ENCODE data around the gene SLMAP. TPM values are rescaled to one million over a fixed set of nuclear protein-coding genes. Genes with fewer than 3 reads are reported as not detected.

SLMAP gene
- total RNA-seq, 1 experiment from 2014 or later, result 33.5 TPM

DNA sequence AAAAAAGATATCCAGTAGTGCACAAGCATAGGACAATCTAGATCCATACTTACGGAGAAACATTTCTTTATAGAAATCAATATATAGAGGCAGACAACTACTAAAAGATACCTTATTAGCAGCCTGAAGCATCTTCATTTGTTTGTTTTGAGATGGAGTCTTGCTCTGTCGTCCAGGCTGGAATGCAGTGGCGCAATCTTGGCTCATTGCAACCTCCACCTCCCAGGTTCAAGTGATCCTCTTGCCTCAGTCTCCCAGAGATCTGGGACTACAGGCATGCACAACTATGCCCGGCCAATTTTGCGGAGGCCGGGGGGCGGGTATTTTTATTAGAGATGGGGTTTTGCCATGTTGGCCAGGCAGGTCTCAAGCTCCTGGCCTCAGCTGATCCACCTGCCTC is 18.3 kb upstream of the SLMAP start:
- Histone ChIP-seq H3K27me3 (ENCODE audit: control insufficient read depth, insufficient read depth, low read length) (no peaks in the 10 kb centered on the region), H3K4me3 (ENCODE audit: insufficient read depth, low read depth, low read length) (no peak overlapping the region), H3K36me3 (replicated peaks; ENCODE audit: control insufficient read depth, insufficient read depth, low read length) (no peaks in the 10 kb centered on the region)
- no peak for DNase-seq

GRCh38 chr3:57738391-57738790 is 17.7 kb upstream of the SLMAP start:
- Histone ChIP-seq H3K27me3 (ENCODE audit: control insufficient read depth, insufficient read depth, low read length) (no peaks in the 10 kb centered on the region), H3K36me3 (replicated peaks; ENCODE audit: control insufficient read depth, insufficient read depth, low read length) (no peaks in the 10 kb centered on the region), H3K4me3 (ENCODE audit: insufficient read depth, low read depth, low read length) (no peak overlapping the region)
- no peak for DNase-seq

DNA sequence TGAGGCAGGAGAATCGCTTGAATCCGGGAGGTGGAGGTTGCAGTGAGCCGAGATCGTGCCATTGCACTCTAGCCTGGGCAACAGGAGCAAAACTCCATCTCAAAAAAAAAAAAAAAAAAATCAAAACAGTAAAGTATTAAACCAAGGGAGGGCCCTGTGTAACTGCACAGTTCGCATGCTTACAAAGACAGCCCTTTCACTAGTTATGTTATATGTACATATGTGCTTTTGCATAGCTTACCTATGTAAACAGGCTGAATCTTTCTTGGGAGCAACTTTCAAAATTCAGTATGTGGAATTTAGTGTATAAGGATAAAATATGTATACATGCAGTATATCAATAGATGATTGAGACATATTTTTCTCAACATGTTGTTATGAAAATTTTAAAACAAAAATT is 16.1 kb upstream of the SLMAP start:
- Histone ChIP-seq H3K36me3 (replicated peaks; ENCODE audit: control insufficient read depth, insufficient read depth, low read length) (no peaks in the 10 kb centered on the region), H3K27me3 (ENCODE audit: control insufficient read depth, insufficient read depth, low read length) (no peaks in the 10 kb centered on the region), H3K4me3 (ENCODE audit: insufficient read depth, low read depth, low read length) (no peak overlapping the region)
- DNase-seq, result no peak

GRCh38 chr3:57743496-57743895 is 12.6 kb upstream of the SLMAP start:
- no peaks in the 10 kb centered on the region for H3K36me3 ChIP-seq (replicated peaks; ENCODE audit: control insufficient read depth, insufficient read depth, low read length)
- no peak for DNase-seq
- H3K27me3 ChIP-seq (ENCODE audit: control insufficient read depth, insufficient read depth, low read length), result no peaks in the 10 kb centered on the region
- no peak overlapping the region for H3K4me3 ChIP-seq (ENCODE audit: insufficient read depth, low read depth, low read length)

DNA sequence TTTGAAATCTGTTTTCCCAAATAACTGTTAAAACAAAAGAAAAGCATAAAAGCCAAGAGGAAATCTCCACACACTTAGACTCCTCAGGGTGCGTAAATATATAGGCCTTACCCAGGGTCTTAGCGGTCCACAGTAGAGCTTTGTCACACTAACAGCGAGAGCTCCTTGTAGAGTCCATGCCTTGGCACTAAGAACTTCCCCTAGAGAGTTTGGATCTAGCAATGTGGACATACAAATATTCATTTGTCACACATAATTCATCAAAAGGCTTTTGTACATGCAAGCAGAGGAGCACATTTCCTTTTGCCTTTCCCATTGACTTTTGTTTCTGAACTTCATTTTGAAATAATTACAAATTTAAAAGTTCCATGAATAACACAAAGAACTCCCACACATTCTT is 11.0 kb upstream of the SLMAP start:
- no peak for DNase-seq
- Histone ChIP-seq H3K4me3 (ENCODE audit: insufficient read depth, low read depth, low read length) (no peak overlapping the region), H3K36me3 (replicated peaks; ENCODE audit: control insufficient read depth, insufficient read depth, low read length) (no peaks in the 10 kb centered on the region), H3K27me3 (ENCODE audit: control insufficient read depth, insufficient read depth, low read length) (no peaks in the 10 kb centered on the region)

DNA sequence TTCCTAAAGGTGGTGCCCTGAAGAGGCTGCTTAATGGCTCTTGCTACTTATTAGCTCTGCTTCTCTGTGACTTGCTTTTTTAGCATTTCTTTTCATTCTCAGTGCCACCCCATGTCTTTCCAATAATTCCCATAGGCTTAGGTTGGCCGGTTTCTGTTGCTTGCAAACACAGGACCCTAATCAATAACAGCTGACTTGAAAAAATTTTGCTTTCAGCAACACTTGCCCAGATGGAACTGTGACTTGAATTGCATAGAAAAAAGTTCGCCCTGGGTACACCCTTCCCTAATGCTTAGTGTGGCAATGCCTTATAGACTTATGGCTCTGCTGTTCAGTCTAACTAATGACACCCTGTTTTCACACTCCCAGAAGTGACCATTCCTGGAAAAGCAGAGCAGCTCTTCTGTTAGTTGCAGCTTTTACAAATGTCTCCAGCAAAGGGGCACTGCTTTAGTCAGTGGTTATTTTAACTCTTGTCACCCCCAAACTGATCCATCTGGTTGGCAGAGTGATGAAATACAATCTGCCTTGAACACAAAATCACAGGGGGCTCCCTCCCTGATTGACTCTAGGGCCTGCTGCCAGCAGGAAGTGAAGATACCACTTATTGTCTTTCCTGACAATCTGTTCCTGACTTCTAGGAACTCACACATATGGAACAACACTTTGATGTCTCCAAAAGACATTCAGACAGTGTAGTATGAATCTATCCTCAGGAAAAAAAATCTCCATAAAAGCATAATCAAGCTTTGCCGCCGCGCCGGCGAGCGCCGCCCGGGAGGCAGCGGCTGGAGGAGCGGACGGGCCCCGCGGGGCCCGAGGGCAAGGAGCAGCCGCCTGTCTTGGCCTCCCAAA is 9.7 kb upstream of the SLMAP start:
- no peak overlapping the region for H3K4me3 ChIP-seq (ENCODE audit: insufficient read depth, low read depth, low read length)
- no peak for DNase-seq
- no peaks in the 10 kb centered on the region for H3K36me3 ChIP-seq (replicated peaks; ENCODE audit: control insufficient read depth, insufficient read depth, low read length)
- H3K27me3 ChIP-seq (ENCODE audit: control insufficient read depth, insufficient read depth, low read length), result no peaks in the 10 kb centered on the region

DNA sequence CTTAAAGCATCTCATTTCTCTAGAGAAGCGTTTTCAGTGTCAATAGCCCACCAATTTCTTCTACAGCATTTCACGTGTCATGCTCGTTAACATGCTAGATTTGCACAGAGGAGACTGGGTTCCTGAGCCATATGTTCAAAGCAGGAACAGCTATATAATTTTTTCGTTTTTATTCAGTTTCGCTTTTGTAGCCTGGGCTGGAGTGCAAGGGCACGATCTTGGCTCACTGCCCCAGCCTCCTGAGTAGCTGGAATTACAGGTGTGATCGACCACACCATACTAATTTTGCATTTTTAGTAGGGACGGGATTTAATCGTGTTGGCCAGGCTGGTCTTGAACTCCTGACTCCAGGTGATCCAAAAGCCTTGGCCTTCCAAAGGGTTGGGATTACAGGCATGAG is 6.6 kb upstream of the SLMAP start:
- Histone ChIP-seq H3K4me3 (ENCODE audit: insufficient read depth, low read depth, low read length) (no peak overlapping the region), H3K27me3 (ENCODE audit: control insufficient read depth, insufficient read depth, low read length) (no peaks in the 10 kb centered on the region), H3K36me3 (replicated peaks; ENCODE audit: control insufficient read depth, insufficient read depth, low read length) (no peaks in the 10 kb centered on the region)
- DNase-seq, result no peak

GRCh38 chr3:57752307-57752706 is 3.8 kb upstream of the SLMAP start:
- no peak for DNase-seq
- Histone ChIP-seq H3K4me3 (ENCODE audit: insufficient read depth, low read depth, low read length) (no peak overlapping the region), H3K27me3 (ENCODE audit: control insufficient read depth, insufficient read depth, low read length) (no peaks in the 10 kb centered on the region), H3K36me3 (replicated peaks; ENCODE audit: control insufficient read depth, insufficient read depth, low read length) (no peaks in the 10 kb centered on the region)

GRCh38 chr3:57753016-57753415 is 3.1 kb upstream of the SLMAP start:
- H3K36me3 ChIP-seq (replicated peaks; ENCODE audit: control insufficient read depth, insufficient read depth, low read length), result no peaks in the 10 kb centered on the region
- no peaks in the 10 kb centered on the region for H3K27me3 ChIP-seq (ENCODE audit: control insufficient read depth, insufficient read depth, low read length)
- no peak overlapping the region for H3K4me3 ChIP-seq (ENCODE audit: insufficient read depth, low read depth, low read length)
- no peak for DNase-seq

- Histone ChIP-seq H3K36me3 (replicated peaks; ENCODE audit: control insufficient read depth, insufficient read depth, low read length) (no peaks in the 10 kb centered on the region; the same call in 1 of the 2 replicates), H3K27me3 (ENCODE audit: control insufficient read depth, insufficient read depth, low read length) (no peaks in the 10 kb centered on the region), H3K4me3 (ENCODE audit: insufficient read depth, low read depth, low read length) (peak overlapping the region; percentile 88)
- peak; percentile 42 for DNase-seq
Observed at GRCh38 chr3:57755368-57755675, 787 bp upstream of the SLMAP start.

DNA sequence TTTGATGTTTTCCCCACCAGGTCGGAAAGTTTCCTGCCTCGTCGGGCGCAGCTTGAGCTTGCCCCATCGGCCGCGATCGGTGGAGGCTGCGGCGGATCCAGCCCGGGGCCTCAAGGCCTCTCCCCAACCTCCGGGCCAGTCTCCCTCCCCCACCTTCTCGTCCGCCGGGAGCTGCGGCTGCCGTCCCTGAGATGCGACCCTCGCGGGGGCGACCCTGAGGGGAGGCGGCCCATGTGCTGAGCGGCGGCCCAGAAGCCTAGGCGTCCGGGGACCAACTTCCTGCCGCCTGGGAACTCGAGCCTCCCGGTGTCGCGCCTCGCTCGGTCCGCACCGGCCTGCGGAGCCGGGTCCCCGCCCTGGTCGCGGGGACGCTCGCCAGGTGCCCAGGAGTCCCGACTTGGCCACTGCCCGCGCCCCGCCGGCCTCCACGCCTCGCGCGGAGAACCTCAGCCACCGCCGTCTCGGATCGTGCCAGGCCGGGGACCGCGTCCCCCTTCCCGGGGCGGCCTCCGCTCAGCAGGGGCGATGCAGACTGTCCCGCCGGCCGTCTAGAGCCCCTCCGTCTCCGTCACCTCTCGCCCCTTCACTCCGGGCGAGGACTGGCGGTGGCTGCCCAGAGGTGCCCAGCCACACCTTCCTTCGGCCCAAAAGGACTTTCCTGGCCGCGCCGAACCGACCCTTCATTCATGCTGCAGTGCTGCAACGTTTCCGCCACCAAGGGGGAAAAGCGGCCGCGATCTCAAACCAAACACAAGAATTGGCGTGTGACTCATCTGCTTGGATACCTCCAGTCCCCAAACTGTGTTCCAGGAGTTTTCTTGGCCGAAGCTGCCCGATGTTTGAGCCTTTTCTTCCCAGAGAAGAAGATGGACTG is 656 bp downstream of the SLMAP start:
- Histone ChIP-seq H3K27me3 (ENCODE audit: control insufficient read depth, insufficient read depth, low read length) (no peaks in the 10 kb centered on the region), H3K36me3 (replicated peaks; ENCODE audit: control insufficient read depth, insufficient read depth, low read length) (peaks cover 1% of the 10 kb centered on the region; the same call in 1 of the 2 replicates), H3K4me3 (ENCODE audit: insufficient read depth, low read depth, low read length) (peak overlapping the region; percentile 88)
- peak; percentile 76 for DNase-seq

- peak; percentile 44 for DNase-seq
- Histone ChIP-seq H3K27me3 (ENCODE audit: control insufficient read depth, insufficient read depth, low read length) (no peaks in the 10 kb centered on the region), H3K4me3 (ENCODE audit: insufficient read depth, low read depth, low read length) (peak overlapping the region; percentile 88), H3K36me3 (replicated peaks; ENCODE audit: control insufficient read depth, insufficient read depth, low read length) (peaks cover 1% of the 10 kb centered on the region; the same call in 1 of the 2 replicates)
Observed at GRCh38 chr3:57757642-57758297, 1.7 kb downstream of the SLMAP start.

- Histone ChIP-seq H3K36me3 (replicated peaks; ENCODE audit: control insufficient read depth, insufficient read depth, low read length) (peaks cover 1% of the 10 kb centered on the region; the same call in 1 of the 2 replicates), H3K27me3 (ENCODE audit: control insufficient read depth, insufficient read depth, low read length) (no peaks in the 10 kb centered on the region), H3K4me3 (ENCODE audit: insufficient read depth, low read depth, low read length) (no peak overlapping the region; the same call in 1 of the 2 replicates)
- DNase-seq, result no peak
Observed at GRCh38 chr3:57758686-57759085, 2.6 kb downstream of the SLMAP start.

DNA sequence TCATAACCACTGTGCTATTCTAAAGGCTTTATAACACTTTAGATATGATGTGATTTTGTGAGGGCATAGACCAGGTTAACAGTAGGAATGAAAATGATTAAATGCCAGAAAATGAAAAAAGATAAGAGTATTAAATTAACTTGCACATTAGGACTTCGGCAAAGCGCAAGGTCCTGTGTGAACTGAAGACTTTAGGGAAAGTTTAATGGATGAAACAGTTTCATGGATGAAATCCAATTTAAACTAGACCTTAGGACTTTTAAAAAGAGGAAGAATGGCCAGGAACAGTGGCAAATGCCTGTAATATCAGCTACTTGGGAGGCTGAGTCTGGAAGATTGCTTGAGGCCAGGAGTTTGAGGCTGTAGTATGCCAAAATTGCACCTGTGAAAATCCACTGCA is 8.7 kb downstream of the SLMAP start:
- no peak for DNase-seq
- Histone ChIP-seq H3K4me3 (ENCODE audit: insufficient read depth, low read depth, low read length) (no peak overlapping the region), H3K36me3 (replicated peaks; ENCODE audit: control insufficient read depth, insufficient read depth, low read length) (peaks cover 1% of the 10 kb centered on the region; the same call in 1 of the 2 replicates), H3K27me3 (ENCODE audit: control insufficient read depth, insufficient read depth, low read length) (no peaks in the 10 kb centered on the region)
